ENCODE data around the gene DAPP1. TPM values are rescaled to one million over a fixed set of nuclear protein-coding genes. Genes with fewer than 3 reads are reported as not detected.
A peak's percentile ranks its signal among the peaks of the same experiment; 100 is the strongest.

The DAPP1 gene
- total RNA-seq, 1 donor from 2014 or later = not detected

DNA sequence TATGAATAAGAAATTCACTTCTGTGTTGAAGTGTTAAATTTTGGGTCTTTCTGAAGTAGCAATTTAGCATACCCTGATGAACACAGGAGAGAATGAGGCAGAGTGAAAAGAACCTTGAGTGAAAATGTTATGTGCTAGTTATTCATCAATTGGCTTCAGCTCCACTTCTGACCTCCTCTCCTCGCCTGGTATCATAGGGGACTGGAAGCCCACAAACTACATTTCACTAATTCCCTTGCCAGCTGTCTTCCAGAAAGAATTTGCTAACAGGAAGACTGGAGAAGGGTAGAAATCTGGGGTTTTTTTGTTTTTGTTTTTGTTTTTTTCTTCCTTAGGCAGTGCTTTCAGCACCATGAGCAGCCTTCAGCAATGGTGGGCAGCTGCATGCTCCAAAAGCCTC lies 5.5 kb upstream of the DAPP1 start:
- TF ChIP-seq CTCF (IDR thresholded peaks at IDR 0.05) (no peak), EZH2phosphoT487 (IDR thresholded peaks at IDR 0.05) (no peak), EZH2 (IDR thresholded peaks at IDR 0.05) (no peak)
- no peaks in the 10 kb centered on the region for H3K4me1 Mint-ChIP-seq
- H4K20me1 ChIP-seq (ENCODE audit: low read depth) = no peaks in the 10 kb centered on the region
- H3F3A ChIP-seq (ENCODE audit: low read depth) = no peaks in the 10 kb centered on the region
- H3K27ac Mint-ChIP-seq = no peak overlapping the region
- no peaks in the 10 kb centered on the region for H3K4me1 ChIP-seq
- no peak overlapping the region for H3K4me2 ChIP-seq
- no peak overlapping the region for H2AFZ ChIP-seq (replicated peaks)
- no peaks in the 10 kb centered on the region for H3K9me3 ChIP-seq (ENCODE audit: low read depth)
- H3K36me3 Mint-ChIP-seq = no peaks in the 10 kb centered on the region
- H3K9ac ChIP-seq = no peak overlapping the region
- no peak overlapping the region for H3K4me3 Mint-ChIP-seq
- H3K9me3 Mint-ChIP-seq = no peaks in the 10 kb centered on the region
- DNase-seq (ENCODE audit: low spot score) = no peak
- no peak overlapping the region for H3K27ac ChIP-seq
- peaks cover 3% of the 10 kb centered on the region for H3K27me3 Mint-ChIP-seq (ENCODE audit: insufficient read depth, low read depth)
- H3K4me3 ChIP-seq = no peak overlapping the region
- H3K36me3 ChIP-seq = no peaks in the 10 kb centered on the region
- H3K79me2 ChIP-seq (ENCODE audit: low read depth) = no peaks in the 10 kb centered on the region
- no peaks in the 10 kb centered on the region for H3K27me3 ChIP-seq

GRCh38 chr4:99811850-99812249 lies 4.8 kb upstream of the DAPP1 start:
- Histone ChIP-seq H3K4me3 (no peak overlapping the region), H3K36me3 (no peaks in the 10 kb centered on the region), H3K79me2 (ENCODE audit: low read depth) (no peaks in the 10 kb centered on the region), H3F3A (ENCODE audit: low read depth) (no peaks in the 10 kb centered on the region), H4K20me1 (ENCODE audit: low read depth) (no peaks in the 10 kb centered on the region), H3K4me1 (no peaks in the 10 kb centered on the region), H2AFZ (replicated peaks) (peak overlapping the region; percentile 17), H3K27ac (no peak overlapping the region), H3K9me3 (ENCODE audit: low read depth) (no peaks in the 10 kb centered on the region), H3K4me2 (no peak overlapping the region), H3K9ac (no peak overlapping the region), H3K27me3 (no peaks in the 10 kb centered on the region)
- no peaks in the 10 kb centered on the region for H3K9me3 Mint-ChIP-seq
- peaks cover 3% of the 10 kb centered on the region for H3K27me3 Mint-ChIP-seq (ENCODE audit: insufficient read depth, low read depth)
- H3K36me3 Mint-ChIP-seq = no peaks in the 10 kb centered on the region
- H3K27ac Mint-ChIP-seq = no peak overlapping the region
- no peaks in the 10 kb centered on the region for H3K4me1 Mint-ChIP-seq
- TF ChIP-seq CTCF (IDR thresholded peaks at IDR 0.05) (peak; percentile 69), EZH2 (IDR thresholded peaks at IDR 0.05) (no peak), EZH2phosphoT487 (IDR thresholded peaks at IDR 0.05) (no peak)
- DNase-seq (ENCODE audit: low spot score) = peak; percentile 59
- H3K4me3 Mint-ChIP-seq = no peak overlapping the region

GRCh38 chr4:99815597-99816011 lies 1.0 kb upstream of the DAPP1 start:
- Mint-ChIP-seq H3K4me3 (no peak overlapping the region), H3K4me1 (no peaks in the 10 kb centered on the region)

More at GRCh38 chr4:99815597-99816011, 1.0 kb upstream of the DAPP1 start:
- no peak overlapping the region for H2AFZ ChIP-seq (replicated peaks)
- no peaks in the 10 kb centered on the region for H3K79me2 ChIP-seq (ENCODE audit: low read depth)
- H3F3A ChIP-seq (ENCODE audit: low read depth) = no peaks in the 10 kb centered on the region
- no peaks in the 10 kb centered on the region for H4K20me1 ChIP-seq (ENCODE audit: low read depth)
- Mint-ChIP-seq H3K27ac (no peak overlapping the region), H3K27me3 (ENCODE audit: insufficient read depth, low read depth) (no peaks in the 10 kb centered on the region), H3K9me3 (no peaks in the 10 kb centered on the region), H3K36me3 (no peaks in the 10 kb centered on the region)
- TF ChIP-seq EZH2phosphoT487 (IDR thresholded peaks at IDR 0.05) = no peak
- no peak for TF ChIP-seq CTCF (IDR thresholded peaks at IDR 0.05)
- TF ChIP-seq EZH2 (IDR thresholded peaks at IDR 0.05) = no peak
- no peak overlapping the region for H3K9ac ChIP-seq
- no peak for DNase-seq (ENCODE audit: low spot score)
- no peaks in the 10 kb centered on the region for H3K4me1 ChIP-seq
- H3K4me3 ChIP-seq = no peak overlapping the region
- H3K4me2 ChIP-seq = no peak overlapping the region
- H3K27me3 ChIP-seq = no peaks in the 10 kb centered on the region
- no peaks in the 10 kb centered on the region for H3K36me3 ChIP-seq
- H3K27ac ChIP-seq = no peak overlapping the region
- H3K9me3 ChIP-seq (ENCODE audit: low read depth) = no peaks in the 10 kb centered on the region

Data from neural progenitor cell (in vitro differentiated cells).